Measurements from ENCODE around the gene TYR.
"Not testable (repeated sequence)": the region's sequence is repeated elsewhere in the genome, so short reads cannot be mapped to it uniquely, and the experiment has no call there.

The TYR gene

DNA sequence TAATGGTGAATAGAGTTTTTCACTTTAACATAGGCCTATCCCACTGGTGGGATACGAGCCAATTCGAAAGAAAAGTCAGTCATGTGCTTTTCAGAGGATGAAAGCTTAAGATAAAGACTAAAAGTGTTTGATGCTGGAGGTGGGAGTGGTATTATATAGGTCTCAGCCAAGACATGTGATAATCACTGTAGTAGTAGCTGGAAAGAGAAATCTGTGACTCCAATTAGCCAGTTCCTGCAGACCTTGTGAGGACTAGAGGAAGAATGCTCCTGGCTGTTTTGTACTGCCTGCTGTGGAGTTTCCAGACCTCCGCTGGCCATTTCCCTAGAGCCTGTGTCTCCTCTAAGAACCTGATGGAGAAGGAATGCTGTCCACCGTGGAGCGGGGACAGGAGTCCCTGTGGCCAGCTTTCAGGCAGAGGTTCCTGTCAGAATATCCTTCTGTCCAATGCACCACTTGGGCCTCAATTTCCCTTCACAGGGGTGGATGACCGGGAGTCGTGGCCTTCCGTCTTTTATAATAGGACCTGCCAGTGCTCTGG, at the start of gene TYR:
TSS of gene TYR (plus strand) at position 185 of the 541 bp plus-strand sequence. CDS start at position 264, 79 bp downstream.
- DNase-seq (ENCODE audit: low read depth): no peak

DNA sequence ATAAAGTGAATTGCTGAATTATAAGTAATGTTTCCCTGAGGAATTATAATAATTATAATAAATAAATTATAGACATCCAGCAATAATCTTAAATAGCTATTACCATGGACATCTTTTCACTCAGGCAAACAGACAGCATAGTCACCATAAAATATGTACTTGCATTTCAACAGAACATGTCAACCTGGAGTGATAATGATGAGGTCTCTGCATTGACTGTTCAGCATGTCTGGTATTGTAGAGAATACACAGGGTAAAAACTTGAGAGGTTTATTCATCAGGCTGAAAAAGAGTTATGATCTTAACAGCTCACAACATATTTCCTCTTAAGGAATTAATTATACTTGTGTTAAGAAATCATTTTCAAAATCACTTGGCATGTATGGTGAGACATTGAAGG, 41.1 kb upstream of the TYR start:
- DNase-seq (ENCODE audit: low read depth): no peak

DNA sequence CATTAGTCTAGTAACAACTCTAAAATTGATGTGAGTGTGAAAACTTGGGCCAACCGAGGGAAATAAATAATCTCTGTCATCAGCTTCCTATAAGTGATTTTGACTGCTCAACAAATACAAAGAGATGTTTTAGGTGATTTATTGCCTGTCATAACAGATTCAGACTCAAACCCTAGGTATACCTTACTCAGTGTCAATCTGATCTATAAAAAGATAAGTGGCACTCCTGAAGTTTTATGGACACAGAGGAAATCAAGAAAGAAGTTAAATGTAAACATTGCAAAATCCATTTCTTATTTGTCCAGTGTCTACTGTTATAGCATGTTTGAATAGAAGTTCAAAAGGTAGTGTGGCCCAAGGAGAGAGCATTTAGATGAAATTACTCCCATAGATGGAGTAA, 30.4 kb upstream of the TYR start:
- DNase-seq (ENCODE audit: low read depth): no peak

DNA sequence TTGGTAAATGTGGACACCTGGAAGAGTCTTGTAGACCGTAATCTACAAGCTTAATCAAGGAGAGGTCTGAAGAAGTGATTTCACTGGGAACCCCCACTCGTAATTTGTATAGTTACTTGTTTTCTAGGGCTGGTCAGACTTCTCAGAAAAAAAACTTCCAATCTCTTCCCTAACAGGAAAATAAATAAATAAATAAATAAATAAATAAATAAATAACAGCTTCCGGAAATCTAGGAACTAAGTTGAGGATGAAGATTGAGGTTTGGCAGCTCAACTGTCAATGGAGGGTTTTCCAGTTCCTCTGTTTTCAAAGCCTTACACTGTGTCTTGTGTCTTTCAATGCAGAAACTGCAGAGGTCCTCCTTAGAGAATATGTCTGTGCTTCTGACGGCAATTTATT, 17.7 kb upstream of the TYR start:
- no peak for DNase-seq (ENCODE audit: low read depth)

DNA sequence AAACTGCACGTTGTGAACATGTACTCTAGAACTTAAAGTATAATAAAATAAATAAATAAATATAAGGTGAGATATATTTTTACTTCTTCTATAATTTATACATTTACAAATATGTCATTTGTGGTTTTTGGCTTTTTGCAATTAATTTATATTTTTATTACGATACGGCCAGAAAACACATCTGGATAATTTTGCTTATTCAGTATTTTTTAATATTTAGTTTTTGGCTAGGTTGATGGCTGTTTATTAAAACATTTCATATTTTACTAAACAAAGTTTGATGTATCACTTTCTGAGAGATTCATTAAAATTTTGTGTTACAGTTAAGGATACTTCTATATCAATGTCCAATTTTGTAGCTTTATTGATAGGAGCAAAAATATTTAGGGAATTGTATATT, 15.7 kb upstream of the TYR start:
- DNase-seq (ENCODE audit: low read depth): no peak

DNA sequence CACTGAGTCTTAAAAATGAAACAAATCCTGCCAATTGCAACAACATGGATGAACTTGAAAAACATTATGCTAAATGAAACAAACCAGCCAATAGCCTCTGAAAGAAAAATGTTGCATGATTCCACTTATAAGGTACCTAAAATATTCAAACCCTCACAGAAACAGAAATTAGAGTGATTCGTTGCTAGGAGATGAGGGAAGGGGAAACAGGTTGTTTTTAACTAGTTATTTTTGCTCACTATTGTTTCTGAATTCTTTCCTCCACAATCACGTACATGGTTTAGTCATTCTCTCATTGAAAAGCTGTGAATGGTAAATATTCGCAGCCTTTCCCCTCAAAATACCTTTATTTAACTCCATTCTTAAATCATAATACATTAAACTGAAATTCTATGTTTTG, 14.0 kb upstream of the TYR start:
- no peak for DNase-seq (ENCODE audit: low read depth)

DNA sequence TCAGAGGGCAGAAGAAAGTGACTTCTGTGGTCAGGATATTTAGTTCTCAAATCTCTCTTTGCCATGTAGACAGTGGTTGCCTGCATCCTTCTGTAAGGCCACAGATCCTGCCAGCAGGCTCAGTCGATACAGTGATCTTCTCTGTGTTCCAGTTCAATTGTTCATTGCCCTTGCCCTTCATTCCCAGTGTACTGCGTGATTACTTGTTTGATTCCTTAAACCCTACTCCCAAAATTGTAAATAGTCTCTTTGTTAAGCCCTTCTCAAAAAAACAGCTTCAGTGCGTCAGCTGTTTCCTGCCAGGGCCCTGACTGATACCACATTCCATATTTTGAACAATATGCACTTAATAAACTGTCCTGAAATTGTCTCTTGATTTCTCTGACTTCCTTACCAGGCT, 9.3 kb upstream of the TYR start:
- DNase-seq (ENCODE audit: low read depth): no peak

DNA sequence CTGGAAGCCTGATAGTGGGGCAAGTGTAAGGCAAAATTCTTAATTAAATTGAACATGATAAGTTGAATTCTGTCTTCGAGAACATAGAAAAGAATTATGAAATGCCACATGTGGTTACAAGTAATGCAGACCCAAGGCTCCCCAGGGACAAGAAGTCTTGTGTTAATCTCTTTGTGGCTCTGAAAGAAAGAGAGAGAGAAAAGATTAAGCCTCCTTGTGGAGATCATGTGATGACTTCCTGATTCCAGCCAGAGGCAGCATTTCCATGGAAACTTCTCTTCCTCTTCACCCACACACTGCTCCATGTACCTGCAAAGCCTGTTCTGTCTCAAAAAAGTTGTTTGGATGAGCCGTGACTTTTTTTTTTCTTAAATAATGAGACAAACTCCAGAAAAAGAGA, 1.9 kb upstream of the TYR start:
- no peak for DNase-seq (ENCODE audit: low read depth)

DNA sequence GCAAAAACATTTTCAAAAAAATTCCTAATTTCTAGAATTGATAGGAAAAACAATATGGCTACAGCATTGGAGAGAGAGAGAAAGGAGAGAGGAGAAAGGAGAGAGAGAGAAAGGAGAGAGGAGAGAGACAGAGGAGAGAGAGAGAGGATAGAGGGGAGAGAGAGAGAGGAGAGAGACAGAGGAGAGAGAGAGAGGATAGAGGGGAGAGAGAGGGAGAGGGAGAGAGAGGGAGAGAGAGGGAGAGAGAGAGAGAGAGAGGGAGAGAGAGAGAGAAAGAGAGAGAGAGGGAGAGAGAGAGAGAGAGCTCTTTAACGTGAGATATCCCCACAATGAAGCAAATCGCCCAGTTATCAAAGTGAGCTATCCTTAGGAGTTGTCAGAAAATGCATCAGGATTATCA, 737 bp upstream of the TYR start:
- DNase-seq (ENCODE audit: low read depth): no peak

DNA sequence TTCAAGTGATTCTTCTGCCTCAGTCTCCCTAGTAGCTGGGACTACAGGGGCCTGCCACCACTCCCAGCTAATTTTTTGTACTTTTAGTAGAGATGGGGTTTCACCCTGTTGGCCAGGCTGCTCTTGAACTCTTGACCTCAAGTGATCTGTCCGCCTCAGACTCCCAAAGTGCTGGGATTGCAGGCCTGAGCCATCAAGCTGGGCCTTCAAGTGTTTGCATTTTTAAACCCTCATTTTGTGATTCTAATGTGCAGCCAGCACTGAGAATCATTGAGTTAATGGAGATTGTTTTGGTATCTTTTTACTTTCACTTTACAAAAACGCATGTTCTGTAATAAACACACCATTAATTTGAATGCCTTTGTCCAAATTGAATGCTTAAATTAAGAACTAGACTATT, 3.4 kb downstream of the TYR start:
- no peak for DNase-seq (ENCODE audit: low read depth)

DNA sequence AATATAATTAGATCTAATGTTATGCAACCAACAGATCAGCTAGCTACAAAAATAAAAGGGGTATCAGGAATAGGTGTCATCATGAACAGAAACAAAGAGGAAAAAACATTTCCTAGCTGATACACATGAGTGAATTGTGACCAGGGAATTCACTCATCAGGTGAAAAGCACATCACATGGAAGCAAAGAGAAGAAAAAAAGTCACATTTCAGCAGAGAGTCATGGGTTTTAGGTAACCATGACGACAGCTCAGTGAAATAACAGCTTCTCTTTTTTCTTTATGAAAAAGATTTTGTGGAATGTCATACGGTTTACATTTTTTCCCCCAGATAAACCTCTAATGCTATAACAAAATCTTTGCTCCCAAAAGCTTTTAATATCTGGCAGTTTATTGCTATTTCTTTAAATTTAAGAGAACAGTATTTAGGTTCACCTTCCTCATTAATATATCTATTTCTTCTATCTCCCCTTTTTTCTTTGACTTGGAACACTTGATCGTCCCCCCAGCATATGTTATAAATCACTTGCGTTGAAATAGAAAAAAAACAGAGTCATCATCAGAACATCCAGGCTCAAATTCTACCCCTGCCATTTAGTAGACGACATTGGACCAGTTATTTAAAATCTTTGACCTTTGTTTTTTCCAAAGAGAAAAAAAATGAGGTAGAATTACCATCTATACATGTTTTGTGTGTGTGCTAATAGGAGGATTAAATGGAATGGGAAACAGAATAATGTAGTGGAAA, 5.3 kb downstream of the TYR start:
- DNase-seq (ENCODE audit: low read depth): no peak

DNA sequence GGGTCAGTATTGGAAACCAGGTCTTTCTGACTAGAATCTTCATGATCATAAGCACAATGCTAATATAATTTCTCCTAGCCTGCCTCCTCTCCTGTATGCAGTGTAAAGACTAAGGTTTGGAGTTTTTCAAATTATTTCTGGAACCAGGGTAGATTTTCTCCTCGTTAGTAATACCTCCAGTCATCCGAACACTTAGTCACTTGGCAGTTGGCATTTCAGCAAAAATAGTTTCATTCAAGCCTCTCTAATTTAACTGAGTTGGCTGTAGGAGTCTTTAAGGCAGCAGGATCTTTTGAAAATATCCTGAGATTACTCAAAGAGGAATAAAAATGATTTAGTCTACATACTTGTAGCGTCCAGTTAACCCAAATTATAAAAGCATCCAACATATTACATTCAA, 6.3 kb downstream of the TYR start:
- no peak for DNase-seq (ENCODE audit: low read depth)

DNA sequence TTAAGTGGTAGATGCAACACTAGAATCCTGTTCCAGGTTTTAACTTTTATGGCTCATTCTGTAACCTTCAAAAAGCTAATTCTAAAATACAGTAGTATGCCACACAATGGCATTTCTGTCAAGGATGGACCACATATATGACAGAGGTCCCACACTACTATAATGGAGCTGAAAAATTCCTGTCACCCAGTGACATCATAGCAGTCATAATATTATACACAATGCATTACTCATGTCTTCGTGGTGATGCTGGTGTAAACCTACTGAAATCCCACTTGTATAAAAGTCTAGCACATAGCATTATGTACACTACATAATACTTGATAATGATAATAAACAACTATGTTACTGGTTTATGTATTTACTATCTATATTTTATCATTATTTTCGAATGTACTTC, 12.1 kb downstream of the TYR start:
- DNase-seq (ENCODE audit: low read depth): no peak

DNA sequence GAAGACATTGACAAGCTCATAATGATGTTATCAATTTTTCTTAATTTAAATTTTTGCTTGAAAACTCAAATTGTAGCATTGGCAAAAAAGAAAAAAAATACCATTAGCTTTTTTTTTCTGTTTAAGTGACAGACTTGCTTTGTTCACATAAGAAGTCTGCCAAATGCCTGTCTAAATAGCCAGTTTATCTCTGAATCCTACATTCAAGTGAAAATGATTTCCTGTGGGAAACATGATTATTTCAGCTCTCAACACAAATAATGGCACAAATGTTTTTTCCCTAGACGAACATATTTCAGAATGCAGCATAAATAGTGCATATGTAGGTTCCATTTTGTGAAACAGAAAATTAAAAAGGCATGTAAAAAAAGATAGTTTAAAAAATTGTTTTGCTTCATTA, 23.5 kb downstream of the TYR start:
- no peak for DNase-seq (ENCODE audit: low read depth)

DNA sequence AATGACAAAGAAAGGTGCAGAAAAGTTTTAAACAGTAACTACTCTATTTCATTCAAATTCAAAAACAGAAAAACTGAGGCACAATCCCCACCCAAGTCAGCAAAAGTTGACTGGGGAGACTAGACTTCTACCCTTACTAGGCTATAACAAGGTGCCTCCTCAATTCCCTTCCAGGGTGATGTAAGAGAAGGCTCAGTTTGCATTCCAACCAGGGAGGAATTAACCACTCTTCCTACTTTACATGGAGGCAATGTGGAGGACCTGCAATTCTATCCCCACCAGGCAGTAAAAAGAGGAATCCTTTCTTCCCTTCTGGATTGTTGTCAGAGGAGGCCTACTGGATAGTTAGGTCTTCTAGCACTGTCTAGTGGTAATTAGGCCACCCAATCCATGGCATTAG, 26.1 kb downstream of the TYR start:
- no peak for DNase-seq (ENCODE audit: low read depth)

DNA sequence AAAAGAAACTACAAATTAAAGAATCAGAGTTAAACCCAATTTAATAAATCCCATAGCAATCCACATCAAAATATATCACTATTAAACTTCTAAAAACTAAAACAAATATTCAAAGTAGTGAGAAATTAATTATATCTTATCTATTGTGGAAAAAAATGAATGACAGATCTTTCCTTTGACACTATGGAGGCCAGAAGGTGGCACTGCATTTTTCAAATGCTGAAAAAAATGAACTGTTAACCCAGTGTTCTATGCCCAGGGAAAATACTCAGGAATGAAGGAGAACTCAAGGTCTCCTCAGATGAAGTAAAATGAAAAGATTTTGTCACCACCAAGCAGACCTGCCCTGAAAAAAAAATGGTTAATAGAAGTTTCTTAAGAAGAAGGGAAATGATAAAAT, 27.7 kb downstream of the TYR start:
- no peak for DNase-seq (ENCODE audit: low read depth)

DNA sequence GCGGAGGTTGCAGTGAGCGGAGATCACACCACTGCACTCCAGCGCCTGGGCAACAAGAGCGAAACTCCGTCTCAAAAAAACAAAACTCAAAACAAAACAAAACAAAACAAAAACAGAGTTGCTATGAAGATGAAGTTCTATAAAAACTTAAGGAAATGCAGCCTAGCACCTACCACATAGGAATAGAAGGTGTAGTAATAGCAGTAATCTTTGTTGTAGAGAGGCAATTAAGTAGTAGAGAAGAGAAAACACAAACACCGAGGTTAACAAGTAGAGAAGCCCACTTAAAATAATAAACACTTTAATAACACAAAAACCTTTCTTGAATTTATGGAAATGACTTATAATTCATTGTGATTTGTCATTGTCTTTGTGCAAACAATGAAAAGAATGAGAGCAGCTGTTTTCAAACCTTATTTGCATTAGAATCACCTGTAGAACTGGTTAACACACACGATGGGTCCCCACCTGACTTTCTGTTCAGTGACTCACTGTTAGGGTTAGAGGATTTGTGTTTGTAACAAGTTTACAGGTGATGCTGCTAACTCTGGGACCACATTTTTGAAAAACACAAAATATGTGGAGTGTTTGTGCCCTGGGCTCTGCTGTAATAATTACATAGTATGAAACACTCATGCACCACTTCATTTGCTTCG, 43.1 kb downstream of the TYR start:
- DNase-seq (ENCODE audit: low read depth): no peak

DNA sequence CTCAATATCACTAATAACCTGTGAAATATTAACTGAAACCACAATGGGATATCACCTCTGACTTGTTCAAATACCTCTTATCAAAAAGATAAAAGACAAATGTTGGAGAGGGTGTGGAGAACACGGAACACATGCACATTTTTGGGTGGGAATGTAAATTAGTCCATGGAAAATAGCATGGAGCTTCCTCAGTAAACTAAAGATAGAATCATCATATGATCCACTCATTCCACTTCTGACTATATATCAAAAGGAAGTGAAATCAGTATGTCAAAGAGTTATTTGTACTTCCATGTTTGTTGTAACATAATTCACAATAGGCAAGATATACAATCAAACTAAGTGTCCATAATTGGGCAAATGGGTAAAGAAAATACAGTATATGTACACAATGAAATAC, 57.4 kb downstream of the TYR start:
- DNase-seq (ENCODE audit: low read depth): no peak

DNA sequence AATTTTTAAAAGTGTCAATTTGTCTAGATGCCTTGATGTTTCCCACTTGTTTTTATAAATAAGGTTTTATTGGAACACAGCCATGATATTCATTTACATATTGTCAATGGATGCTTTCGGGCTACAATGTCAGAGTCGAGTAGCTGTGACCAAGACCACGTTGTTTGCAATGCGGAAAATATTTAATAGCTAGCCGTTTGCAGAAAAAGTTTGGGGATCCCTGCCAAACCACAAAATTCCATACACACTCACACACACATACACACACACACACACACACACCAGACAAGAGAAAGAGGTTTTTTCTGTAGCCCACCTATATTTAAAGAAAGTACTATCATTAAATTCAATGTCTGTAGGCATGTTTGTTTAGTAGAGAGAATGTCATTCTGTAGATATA, 58.3 kb downstream of the TYR start:
- no peak for DNase-seq (ENCODE audit: low read depth)

DNA sequence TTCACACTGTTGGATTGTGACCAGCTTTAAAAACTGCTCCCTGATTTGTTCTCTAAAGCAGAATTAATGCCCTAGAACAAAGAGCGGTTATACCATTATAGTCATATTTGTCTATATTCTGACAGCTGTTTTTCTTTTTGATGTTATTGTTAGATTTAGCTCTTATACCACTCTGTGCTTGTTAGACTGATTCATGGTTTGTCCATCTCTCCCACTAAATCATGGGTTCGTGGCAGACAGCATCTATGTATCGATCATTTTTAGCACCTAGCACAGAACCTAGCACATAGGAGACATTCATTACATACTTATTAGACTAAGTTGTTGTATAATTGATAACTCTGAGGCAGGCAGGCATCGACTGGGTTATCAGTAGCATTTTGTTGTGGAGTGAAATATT, 69.3 kb downstream of the TYR start:
- DNase-seq (ENCODE audit: low read depth): not testable (repeated sequence)

DNA sequence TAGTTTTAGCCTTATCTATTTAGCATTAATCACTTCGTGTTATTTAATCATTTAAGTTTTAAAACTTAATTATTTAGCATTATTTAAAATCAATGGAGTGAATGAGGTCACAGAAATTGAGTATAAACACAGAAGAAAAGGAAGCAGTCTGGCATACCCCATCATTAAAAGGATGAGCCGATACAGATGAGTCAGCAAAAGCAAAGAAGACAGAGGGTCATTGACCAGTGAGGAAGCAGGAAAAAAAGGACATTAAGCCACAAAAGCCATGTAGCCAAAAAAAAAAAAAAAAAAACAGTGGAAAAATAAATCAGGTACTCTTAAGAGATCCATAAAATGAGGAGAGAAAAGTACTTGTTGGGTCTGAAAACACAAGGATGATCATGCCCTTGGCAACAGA, 71.5 kb downstream of the TYR start:
- DNase-seq (ENCODE audit: low read depth): no peak

DNA sequence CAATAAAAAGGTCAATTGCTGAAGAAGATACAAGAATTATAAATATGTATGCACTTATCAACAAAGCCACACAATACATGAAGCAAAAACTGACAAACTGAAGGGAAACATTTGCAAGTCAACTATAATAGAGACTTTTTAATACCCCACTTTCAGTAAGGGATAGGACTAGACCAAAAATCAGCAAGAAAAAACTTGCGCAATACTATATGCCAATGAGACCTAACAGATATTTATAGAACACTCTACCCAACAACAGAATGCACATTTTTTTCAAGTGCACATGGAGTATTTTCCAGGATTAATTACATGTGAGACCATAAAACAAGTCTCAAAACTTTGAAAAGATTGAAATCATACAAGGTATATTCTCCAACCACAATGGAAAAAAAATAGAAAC, 83.8 kb downstream of the TYR start:
- DNase-seq (ENCODE audit: low read depth): not testable (repeated sequence)

DNA sequence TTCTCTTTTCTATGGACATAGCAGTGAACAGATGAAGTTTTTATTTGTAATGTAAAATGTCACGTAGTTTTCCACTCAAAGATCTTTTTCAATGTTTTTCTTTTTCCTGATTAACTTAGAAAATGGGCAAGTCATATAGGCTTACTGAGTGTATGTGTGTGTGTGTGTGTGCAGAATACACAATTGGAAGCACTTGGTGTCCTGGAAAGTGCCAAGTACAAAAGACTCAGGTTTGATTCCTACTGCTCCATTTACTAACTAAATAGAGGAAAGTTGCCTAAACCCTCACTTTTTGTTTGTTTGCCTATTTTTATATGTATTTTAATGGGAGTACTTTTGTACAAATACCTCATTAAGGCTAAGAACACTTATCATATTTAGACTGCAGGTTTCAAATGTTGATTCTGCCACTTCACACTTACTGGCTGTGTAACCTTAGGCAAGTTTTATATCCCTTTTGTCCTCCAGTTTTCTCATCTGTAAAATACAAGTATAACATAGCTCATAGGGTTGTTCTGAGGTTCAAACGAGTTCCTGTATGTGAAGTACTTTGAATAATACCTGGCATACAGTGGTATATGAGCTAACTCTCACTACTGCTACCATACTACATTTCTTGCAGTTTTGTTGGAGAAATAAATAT, 90.1 kb downstream of the TYR start:
- no peak for DNase-seq (ENCODE audit: low read depth)

Measured in stimulated activated CD8-positive, alpha-beta memory T cell treated with anti-CD3 and anti-CD28 coated beads, Interleukin-12 subunit alpha, Interleukin-12 subunit beta, amount 100 ng/mL, for 1 hour (primary cell).